HepG2 (cell line): Measurements from ENCODE around the gene PSORS1C2. TPM values are rescaled to one million over a fixed set of nuclear protein-coding genes. Genes with fewer than 3 reads are reported as not detected.
A peak's percentile ranks its signal among the peaks of the same experiment; 100 is the strongest.

Source experiments
- BRCA1 ChIP-seq: sonication (generic); formaldehyde crosslinking; IDR thresholded peaks from 2 replicates; pipeline ENCODE4 v1.4.0; 2020; ENCODE audit warnings: missing genetic modification reagents
- CC2D1A ChIP-seq: sonication (generic); formaldehyde crosslinking; IDR thresholded peaks from 2 replicates; pipeline ENCODE4 v1.8.1; 2023; ENCODE audit warnings: mild to moderate bottlenecking, missing genetic modification reagents
- DR1 ChIP-seq: sonication (generic); formaldehyde crosslinking; IDR thresholded peaks from 2 replicates; pipeline ENCODE4 v1.8.0; 2021; ENCODE audit warnings: mild to moderate bottlenecking, missing genetic modification reagents, inconsistent platforms
- ELF3 ChIP-seq: IDR thresholded peaks from 2 replicates; pipeline ENCODE4 v1.6.1; 2016; ENCODE audit warnings: missing genetic modification reagents, missing compliant biosample characterization
- GPN1 ChIP-seq: sonication (generic); formaldehyde crosslinking; IDR thresholded peaks from 2 replicates; pipeline ENCODE4 v1.5.1; 2020; ENCODE audit warnings: missing genetic modification reagents, borderline replicate concordance
- HIVEP1 ChIP-seq: sonication (generic); formaldehyde crosslinking; IDR thresholded peaks from 2 replicates; pipeline ENCODE4 v1.4.0; 2020; ENCODE audit warnings: mild to moderate bottlenecking, missing genetic modification reagents
- HNRNPLL ChIP-seq: fragments of 200-400 bp; formaldehyde crosslinking; IDR thresholded peaks from 2 replicates; pipeline ENCODE4 v1.6.1; 2017; ENCODE audit warnings: mild to moderate bottlenecking, low read depth, low read length; ENCODE audit not compliant: poor library complexity, severe bottlenecking
- IKZF1 ChIP-seq: fragments of 450-650 bp; IDR thresholded peaks from 2 replicates; pipeline ENCODE4 v1.7.1; 2016
- KLF11 ChIP-seq: IDR thresholded peaks from 2 replicates; pipeline ENCODE4 v1.6.1; 2016; ENCODE audit warnings: missing compliant biosample characterization
- MAFG ChIP-seq: sonication (generic); formaldehyde crosslinking; IDR thresholded peaks from 2 replicates; pipeline ENCODE4 v1.5.1; 2020; ENCODE audit warnings: mild to moderate bottlenecking, missing genetic modification reagents
- MIER2 ChIP-seq: IDR thresholded peaks from 2 replicates; pipeline ENCODE4 v1.6.1; 2016; ENCODE audit warnings: missing biosample characterization, missing genetic modification reagents
- MXI1 ChIP-seq: IDR thresholded peaks from 3 replicates; pipeline ENCODE4 v1.6.1; 2012; ENCODE audit warnings: low read depth, low read length, inconsistent platforms, borderline replicate concordance
- NFE2 ChIP-seq: sonication (generic); formaldehyde crosslinking; IDR thresholded peaks from 2 replicates; pipeline ENCODE4 v1.4.0; 2020; ENCODE audit warnings: missing genetic modification reagents
- NFKB2 ChIP-seq: sonication (generic); formaldehyde crosslinking; IDR thresholded peaks from 2 replicates; pipeline ENCODE4 v1.4.0; 2020; ENCODE audit warnings: missing genetic modification reagents, borderline replicate concordance
- POLR2G ChIP-seq: fragments of 200-400 bp; formaldehyde crosslinking; IDR thresholded peaks from 2 replicates; pipeline ENCODE4 v1.6.1; 2018; ENCODE audit warnings: mild to moderate bottlenecking, low read depth, low read length, moderate library complexity
- RBAK ChIP-seq: sonication (generic); formaldehyde crosslinking; IDR thresholded peaks from 2 replicates; pipeline ENCODE4 v1.5.1; 2020; ENCODE audit warnings: mild to moderate bottlenecking, missing genetic modification reagents
- RCOR2 ChIP-seq: IDR thresholded peaks from 2 replicates; pipeline ENCODE4 v1.6.1; 2016; ENCODE audit warnings: missing biosample characterization, missing genetic modification reagents
- SAFB2 ChIP-seq: sonication (generic); formaldehyde crosslinking; IDR thresholded peaks from 2 replicates; pipeline ENCODE4 v1.5.1; 2020; ENCODE audit warnings: missing genetic modification reagents, low read depth, mild to moderate bottlenecking, borderline replicate concordance
- SIN3A ChIP-seq: IDR thresholded peaks from 2 replicates; pipeline ENCODE4 v1.6.1; 2011; ENCODE audit warnings: low read depth, mild to moderate bottlenecking, control low read depth, low read length, borderline replicate concordance
- STAT5B ChIP-seq: sonication (generic); formaldehyde crosslinking; IDR thresholded peaks from 2 replicates; pipeline ENCODE4 v1.4.0; 2020; ENCODE audit warnings: missing genetic modification reagents
- TERF1 ChIP-seq: sonication (generic); formaldehyde crosslinking; IDR thresholded peaks from 2 replicates; pipeline ENCODE4 v1.8.0; 2022; ENCODE audit warnings: mild to moderate bottlenecking, missing genetic modification reagents, moderate library complexity
- YEATS2 ChIP-seq: sonication (generic); formaldehyde crosslinking; IDR thresholded peaks from 2 replicates; pipeline ENCODE4 v1.4.0; 2020; ENCODE audit warnings: missing genetic modification reagents, borderline replicate concordance
- ZFP62 ChIP-seq: sonication (generic); formaldehyde crosslinking; IDR thresholded peaks from 2 replicates; pipeline ENCODE4 v1.4.0; 2020; ENCODE audit warnings: missing genetic modification reagents
- ZNF205 ChIP-seq: IDR thresholded peaks from 2 replicates; pipeline ENCODE4 v1.6.1; 2018; ENCODE audit warnings: missing biosample characterization, missing genetic modification reagents
- ZNF282 ChIP-seq: fragments of 450-650 bp; IDR thresholded peaks from 2 replicates; pipeline ENCODE4 v1.6.1; 2018; ENCODE audit not compliant: partially characterized antibody
- ZNF337 ChIP-seq: sonication (generic); formaldehyde crosslinking; IDR thresholded peaks from 2 replicates; pipeline ENCODE4 v1.5.1; 2020; ENCODE audit warnings: missing genetic modification reagents, low read depth, mild to moderate bottlenecking, borderline replicate concordance
- ZNF563 ChIP-seq: sonication (generic); formaldehyde crosslinking; IDR thresholded peaks from 2 replicates; pipeline ENCODE4 v1.8.0; 2022; ENCODE audit warnings: mild to moderate bottlenecking, moderate library complexity, missing genetic modification reagents
- ZNF816 ChIP-seq: sonication (generic); formaldehyde crosslinking; IDR thresholded peaks from 2 replicates; pipeline ENCODE4 v1.8.0; 2022; ENCODE audit warnings: missing genetic modification reagents, mild to moderate bottlenecking, borderline replicate concordance
- polyA plus RNA-seq, 8 experiments: library from polyadenylated mRNA; depleted of rRNA in 3 of 8; stranded (reverse) in 7 of 8; unstranded in 1 of 8; fragments of >200 nt; fragmentation: Illumina TruSeq in 4 of 8; extraction: Trizol in 4 of 8; gene quantifications; 2 replicates each; pipeline versions ENCODE4 v1.2.1 to v1.2.3, GENCODE V29; 2011 to 2016; ENCODE audit warnings: low read depth in 4 of 8, missing spikeins in 1 of 8, mixed read lengths in 1 of 8; ENCODE audit not compliant: insufficient read depth in 1 of 8
- total RNA-seq, 5 experiments: library from RNA; depleted of rRNA; stranded (reverse); fragments of >200 nt; fragmentation: Illumina TruSeq; extraction: Trizol; gene quantifications; 2 replicates each; pipeline ENCODE4 v1.2.3, GENCODE V29; 2016; ENCODE audit warnings: low read depth in 1 of 5
- TF ChIP-seq, protein P1 (sequence below): sonication (generic); formaldehyde crosslinking; IDR thresholded peaks from 2 replicates; pipeline ENCODE4 v1.8.0; 2022; ENCODE audit warnings: missing genetic modification reagents, mild to moderate bottlenecking, borderline replicate concordance
- TF ChIP-seq, protein P2 (sequence below): sonication (generic); formaldehyde crosslinking; IDR thresholded peaks from 2 replicates; pipeline ENCODE4 v1.5.0; 2020; ENCODE audit warnings: missing genetic modification reagents, mild to moderate bottlenecking, borderline replicate concordance

Gene PSORS1C2
- total and polyA plus RNA-seq, 2 of the 13 experiments (the other 11 are each of a cell fraction or from before 2014, with no cell fraction given): not detected

DNA sequence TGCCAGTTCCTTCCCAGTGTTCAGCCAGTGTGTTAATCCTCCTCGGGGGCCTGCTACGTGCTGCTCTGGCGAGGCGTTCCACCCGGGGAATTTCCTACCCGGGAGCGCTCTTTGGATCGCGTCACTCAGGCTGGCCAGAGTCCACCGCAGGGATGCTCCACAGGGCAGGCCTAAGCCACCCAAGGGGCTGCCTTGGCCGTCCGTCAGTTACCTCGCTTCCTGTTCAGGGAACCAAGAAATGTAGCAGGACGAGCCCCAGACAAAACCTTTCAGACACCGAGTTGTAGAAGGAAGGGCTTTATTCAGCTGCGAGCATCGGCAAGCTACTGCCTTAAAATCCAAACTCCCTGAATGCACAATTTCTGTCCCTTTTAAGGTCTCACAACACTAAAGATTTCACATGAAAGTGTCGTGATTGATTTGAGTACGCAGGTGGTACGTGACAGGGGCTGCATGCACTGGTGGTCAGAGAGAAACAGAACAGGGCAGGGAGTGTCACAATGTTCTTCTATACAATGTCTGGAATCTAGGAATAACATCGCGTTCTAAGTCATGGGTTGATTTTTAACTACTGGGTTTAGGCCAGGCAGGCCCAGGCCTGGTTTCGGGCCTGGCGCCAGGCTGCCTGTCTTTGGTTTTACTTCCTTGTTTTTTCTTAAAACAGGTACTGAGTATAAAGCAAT lies 47.3 kb upstream of the PSORS1C2 start (continued):
- TF ChIP-seq ZNF337 (CRISPR knock-in tag): 0 out of 2 replicates have a peak, but pooled peaks have one; percentile 19
- no peak for TF ChIP-seq MAFG (CRISPR knock-in tag)
- TF ChIP-seq, protein P1, sequence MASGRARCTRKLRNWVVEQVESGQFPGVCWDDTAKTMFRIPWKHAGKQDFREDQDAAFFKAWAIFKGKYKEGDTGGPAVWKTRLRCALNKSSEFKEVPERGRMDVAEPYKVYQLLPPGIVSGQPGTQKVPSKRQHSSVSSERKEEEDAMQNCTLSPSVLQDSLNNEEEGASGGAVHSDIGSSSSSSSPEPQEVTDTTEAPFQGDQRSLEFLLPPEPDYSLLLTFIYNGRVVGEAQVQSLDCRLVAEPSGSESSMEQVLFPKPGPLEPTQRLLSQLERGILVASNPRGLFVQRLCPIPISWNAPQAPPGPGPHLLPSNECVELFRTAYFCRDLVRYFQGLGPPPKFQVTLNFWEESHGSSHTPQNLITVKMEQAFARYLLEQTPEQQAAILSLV (CRISPR knock-in tag): no peak
- no peak for TF ChIP-seq SIN3A
- no peak for TF ChIP-seq IKZF1
- peak; percentile 64 for TF ChIP-seq ELF3 (CRISPR knock-in tag)
- peak; percentile 56; the same call in 1 of the 2 replicates for TF ChIP-seq RCOR2 (CRISPR knock-in tag)
- TF ChIP-seq, protein P2, sequence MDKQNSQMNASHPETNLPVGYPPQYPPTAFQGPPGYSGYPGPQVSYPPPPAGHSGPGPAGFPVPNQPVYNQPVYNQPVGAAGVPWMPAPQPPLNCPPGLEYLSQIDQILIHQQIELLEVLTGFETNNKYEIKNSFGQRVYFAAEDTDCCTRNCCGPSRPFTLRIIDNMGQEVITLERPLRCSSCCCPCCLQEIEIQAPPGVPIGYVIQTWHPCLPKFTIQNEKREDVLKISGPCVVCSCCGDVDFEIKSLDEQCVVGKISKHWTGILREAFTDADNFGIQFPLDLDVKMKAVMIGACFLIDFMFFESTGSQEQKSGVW: no peak
- TF ChIP-seq CC2D1A (CRISPR knock-in tag): no peak
- TF ChIP-seq DR1 (CRISPR knock-in tag): 0 out of 2 replicates have a peak, but pooled peaks have one; percentile 33
- TF ChIP-seq HIVEP1: peak; percentile 97
- no peak; the same call in 2 of the 3 replicates for TF ChIP-seq MXI1
- peak; percentile 82 for TF ChIP-seq YEATS2 (CRISPR knock-in tag)
- no peak for TF ChIP-seq GPN1 (CRISPR knock-in tag)
- no peak for TF ChIP-seq ZNF282
- peak; percentile 57 for TF ChIP-seq HNRNPLL
- TF ChIP-seq NFKB2 (CRISPR knock-in tag): no peak; the same call in 1 of the 2 replicates
- peak; percentile 66 for TF ChIP-seq BRCA1 (CRISPR knock-in tag)
- peak; percentile 78; the same call in 1 of the 2 replicates for TF ChIP-seq KLF11
- TF ChIP-seq MIER2 (CRISPR knock-in tag): no peak; the same call in 1 of the 2 replicates
- 0 out of 2 replicates have a peak, but pooled peaks have one; percentile 47 for TF ChIP-seq SAFB2 (CRISPR knock-in tag)
- peak; percentile 86 for TF ChIP-seq POLR2G
- no peak; the same call in 1 of the 2 replicates for TF ChIP-seq RBAK (CRISPR knock-in tag)
- TF ChIP-seq STAT5B (CRISPR knock-in tag): no peak
- no peak for TF ChIP-seq TERF1 (CRISPR knock-in tag)
- TF ChIP-seq NFE2 (CRISPR knock-in tag): no peak
- TF ChIP-seq ZNF205 (CRISPR knock-in tag): peak; percentile 75; the same call in 1 of the 2 replicates
- peak; percentile 51; the same call in 1 of the 2 replicates for TF ChIP-seq ZNF563
- no peak for TF ChIP-seq ZFP62 (CRISPR knock-in tag)
- TF ChIP-seq ZNF816 (CRISPR knock-in tag): peak; percentile 53; the same call in 1 of the 2 replicates
